VCaP (cell line): ENCODE data around the gene TRPM6.

ENCODE experiments used
- H3K27ac ChIP-seq: fragments of 450-650 bp; 2 replicates; pipeline ENCODE4 v1.5.1; 2017
- TF ChIP-seq, protein P1 (sequence below): fragments of 450-650 bp; conservative IDR thresholded peaks from 2 replicates; pipeline ENCODE4 v1.5.1; 2017; ENCODE audit warnings: mild to moderate bottlenecking, moderate library complexity

Gene TRPM6

DNA sequence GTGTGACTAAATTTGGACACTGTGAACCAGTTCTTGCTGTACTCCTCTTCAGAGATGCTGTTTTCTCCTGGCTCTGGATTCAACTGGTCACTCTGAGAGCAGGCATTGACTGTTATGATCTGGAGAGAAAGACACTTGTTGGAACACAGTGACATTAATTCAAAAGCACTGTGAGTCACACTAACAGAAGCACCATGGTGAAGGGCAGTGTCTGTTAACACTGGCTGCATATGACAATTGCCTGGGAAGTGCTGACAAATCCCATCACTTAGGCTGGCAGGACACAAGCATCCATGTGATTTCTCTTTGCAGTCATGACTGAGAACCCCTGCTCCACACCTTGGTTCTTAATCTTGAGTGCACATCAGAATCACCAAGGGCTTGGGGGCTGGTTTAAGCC, 132.4 kb downstream of the TRPM6 start:
- TF ChIP-seq, protein P1, sequence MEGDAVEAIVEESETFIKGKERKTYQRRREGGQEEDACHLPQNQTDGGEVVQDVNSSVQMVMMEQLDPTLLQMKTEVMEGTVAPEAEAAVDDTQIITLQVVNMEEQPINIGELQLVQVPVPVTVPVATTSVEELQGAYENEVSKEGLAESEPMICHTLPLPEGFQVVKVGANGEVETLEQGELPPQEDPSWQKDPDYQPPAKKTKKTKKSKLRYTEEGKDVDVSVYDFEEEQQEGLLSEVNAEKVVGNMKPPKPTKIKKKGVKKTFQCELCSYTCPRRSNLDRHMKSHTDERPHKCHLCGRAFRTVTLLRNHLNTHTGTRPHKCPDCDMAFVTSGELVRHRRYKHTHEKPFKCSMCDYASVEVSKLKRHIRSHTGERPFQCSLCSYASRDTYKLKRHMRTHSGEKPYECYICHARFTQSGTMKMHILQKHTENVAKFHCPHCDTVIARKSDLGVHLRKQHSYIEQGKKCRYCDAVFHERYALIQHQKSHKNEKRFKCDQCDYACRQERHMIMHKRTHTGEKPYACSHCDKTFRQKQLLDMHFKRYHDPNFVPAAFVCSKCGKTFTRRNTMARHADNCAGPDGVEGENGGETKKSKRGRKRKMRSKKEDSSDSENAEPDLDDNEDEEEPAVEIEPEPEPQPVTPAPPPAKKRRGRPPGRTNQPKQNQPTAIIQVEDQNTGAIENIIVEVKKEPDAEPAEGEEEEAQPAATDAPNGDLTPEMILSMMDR, result no peak
- no peak overlapping the region for H3K27ac ChIP-seq

GRCh38 chr9:74753650-74754049, 134.1 kb downstream of the TRPM6 start:
- H3K27ac ChIP-seq, result no peak overlapping the region
- TF ChIP-seq, protein P1, result no peak

GRCh38 chr9:74748966-74749365, 138.8 kb downstream of the TRPM6 start:
- no peak overlapping the region for H3K27ac ChIP-seq
- TF ChIP-seq, protein P1, result no peak

GRCh38 chr9:74742792-74743730, 144.7 kb downstream of the TRPM6 start:
- no peak overlapping the region for H3K27ac ChIP-seq
- TF ChIP-seq, protein P1, result peak; percentile 93

DNA sequence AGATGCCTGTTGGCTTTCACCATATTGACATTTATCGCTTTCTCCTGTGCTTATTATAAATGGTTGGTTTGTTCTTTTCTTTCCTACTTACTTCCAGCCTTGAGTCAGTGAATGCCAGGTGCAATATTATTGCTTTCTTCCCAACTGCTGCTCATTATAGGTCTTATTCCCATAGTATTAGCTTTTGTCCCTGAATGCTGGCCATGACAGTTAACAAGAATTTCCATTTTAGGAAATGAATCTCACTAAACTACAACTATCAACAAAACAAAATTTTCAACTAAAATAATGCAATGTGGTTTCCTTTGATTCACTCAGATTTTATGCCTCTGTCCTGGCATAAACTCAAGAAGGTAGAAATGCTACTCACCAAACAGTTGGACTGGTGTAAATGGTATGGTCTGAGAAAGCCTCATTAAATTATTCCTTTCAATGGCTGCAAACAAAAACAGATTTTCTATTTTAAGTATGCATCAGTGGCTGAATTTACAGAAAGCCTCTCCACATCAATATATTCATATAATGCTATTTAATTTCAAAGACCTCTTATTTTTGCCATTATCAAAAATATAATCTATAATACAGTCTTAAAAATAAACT, 145.4 kb downstream of the TRPM6 start:
- no peak overlapping the region for H3K27ac ChIP-seq
- TF ChIP-seq, protein P1, result no peak

- H3K27ac ChIP-seq, result no peak overlapping the region
- TF ChIP-seq, protein P1, result no peak
Observed at GRCh38 chr9:74736646-74737045, 151.1 kb downstream of the TRPM6 start.

GRCh38 chr9:74735761-74736160, 152.0 kb downstream of the TRPM6 start:
- no peak overlapping the region for H3K27ac ChIP-seq
- TF ChIP-seq, protein P1, result no peak
